ENCODE data around the gene DAP3.
"Not testable (repeated sequence)": the region's sequence is repeated elsewhere in the genome, so short reads cannot be mapped to it uniquely, and the experiment has no call there.

DAP3 gene

GRCh38 chr1:155715777-155716176 lies 26.9 kb downstream of the DAP3 start:
- peaks cover 88% of the 10 kb centered on the region for H3K36me3 Mint-ChIP-seq (ENCODE audit: low read depth)
- intact Hi-C loops (cut with micrococcal nuclease) = no loop called here
- H3K4me1 Mint-ChIP-seq (ENCODE audit: low read depth) = no peaks in the 10 kb centered on the region
- no peaks in the 10 kb centered on the region for H3K9me3 Mint-ChIP-seq
- no peak overlapping the region for H3K4me3 Mint-ChIP-seq
- H3K27ac Mint-ChIP-seq = no peak overlapping the region
- no peaks in the 10 kb centered on the region for H3K27me3 Mint-ChIP-seq

GRCh38 chr1:155717041-155717440 lies 28.1 kb downstream of the DAP3 start:
- Mint-ChIP-seq H3K4me3 (no peak overlapping the region), H3K27me3 (no peaks in the 10 kb centered on the region), H3K36me3 (ENCODE audit: low read depth) (peaks cover 91% of the 10 kb centered on the region), H3K27ac (no peak overlapping the region), H3K4me1 (ENCODE audit: low read depth) (no peaks in the 10 kb centered on the region), H3K9me3 (no peaks in the 10 kb centered on the region)
- intact Hi-C loops (cut with micrococcal nuclease) = no loop called here

GRCh38 chr1:155718524-155719115 lies 29.7 kb downstream of the DAP3 start:
- H3K27ac Mint-ChIP-seq; H3K9me3 Mint-ChIP-seq; H3K4me1 Mint-ChIP-seq (ENCODE audit: low read depth); intact Hi-C loops (cut with micrococcal nuclease); H3K4me3 Mint-ChIP-seq; H3K27me3 Mint-ChIP-seq: not testable (repeated sequence)
- H3K36me3 Mint-ChIP-seq (ENCODE audit: low read depth) = peaks cover 82% of the 10 kb centered on the region

GRCh38 chr1:155719703-155720102 lies 30.8 kb downstream of the DAP3 start:
- Mint-ChIP-seq H3K27me3 (no peaks in the 10 kb centered on the region), H3K9me3 (no peaks in the 10 kb centered on the region), H3K27ac (no peak overlapping the region), H3K4me1 (ENCODE audit: low read depth) (no peaks in the 10 kb centered on the region), H3K36me3 (ENCODE audit: low read depth) (peaks cover 71% of the 10 kb centered on the region), H3K4me3 (no peak overlapping the region)
- intact Hi-C loops (cut with micrococcal nuclease) = loop anchor here (10.0 kb wide), 1 partner anchor 45 kb away; no protein-coding TSS in a partner anchor

GRCh38 chr1:155725142-155725541 lies 36.3 kb downstream of the DAP3 start:
- intact Hi-C loops (cut with micrococcal nuclease) = loop anchor here (10.0 kb wide), 1 partner anchor 50 kb away; no protein-coding TSS in a partner anchor
- Mint-ChIP-seq H3K27ac (no peak overlapping the region), H3K36me3 (ENCODE audit: low read depth) (peaks cover 73% of the 10 kb centered on the region), H3K9me3 (no peaks in the 10 kb centered on the region), H3K27me3 (no peaks in the 10 kb centered on the region), H3K4me1 (ENCODE audit: low read depth) (no peaks in the 10 kb centered on the region), H3K4me3 (no peak overlapping the region)

GRCh38 chr1:155729031-155729898 lies 40.4 kb downstream of the DAP3 start:
- intact Hi-C loops (cut with micrococcal nuclease) = loop anchor here (10.0 kb wide), 1 partner anchor 54 kb away; no protein-coding TSS in a partner anchor
- H3K36me3 Mint-ChIP-seq (ENCODE audit: low read depth) = peaks cover 91% of the 10 kb centered on the region
- no peaks in the 10 kb centered on the region for H3K4me1 Mint-ChIP-seq (ENCODE audit: low read depth)
- no peak overlapping the region for H3K4me3 Mint-ChIP-seq
- H3K27me3 Mint-ChIP-seq = no peaks in the 10 kb centered on the region
- no peaks in the 10 kb centered on the region for H3K9me3 Mint-ChIP-seq
- no peak overlapping the region for H3K27ac Mint-ChIP-seq

GRCh38 chr1:155740995-155741394 lies 52.1 kb downstream of the DAP3 start:
- no peaks in the 10 kb centered on the region for H3K27me3 Mint-ChIP-seq
- intact Hi-C loops (cut with micrococcal nuclease) = no loop called here
- no peak overlapping the region for H3K27ac Mint-ChIP-seq
- H3K36me3 Mint-ChIP-seq (ENCODE audit: low read depth) = peaks cover 39% of the 10 kb centered on the region
- no peaks in the 10 kb centered on the region for H3K4me1 Mint-ChIP-seq (ENCODE audit: low read depth)
- no peak overlapping the region for H3K4me3 Mint-ChIP-seq
- no peaks in the 10 kb centered on the region for H3K9me3 Mint-ChIP-seq

- Mint-ChIP-seq H3K27ac (no peak overlapping the region), H3K4me1 (ENCODE audit: low read depth) (no peaks in the 10 kb centered on the region), H3K9me3 (no peaks in the 10 kb centered on the region), H3K36me3 (ENCODE audit: low read depth) (peaks cover 30% of the 10 kb centered on the region), H3K27me3 (no peaks in the 10 kb centered on the region), H3K4me3 (no peak overlapping the region)
- intact Hi-C loops (cut with micrococcal nuclease) = no loop called here
These were observed 53.0 kb downstream of the DAP3 start for GRCh38 chr1:155741908-155742307.

GRCh38 chr1:155744711-155745283 lies 55.9 kb downstream of the DAP3 start:
- H3K36me3 Mint-ChIP-seq (ENCODE audit: low read depth) = peaks cover 23% of the 10 kb centered on the region
- no peaks in the 10 kb centered on the region for H3K4me1 Mint-ChIP-seq (ENCODE audit: low read depth)
- intact Hi-C loops (cut with micrococcal nuclease) = no loop called here
- H3K9me3 Mint-ChIP-seq = no peaks in the 10 kb centered on the region
- H3K27me3 Mint-ChIP-seq = no peaks in the 10 kb centered on the region
- H3K4me3 Mint-ChIP-seq = peak overlapping the region; percentile 96
- H3K27ac Mint-ChIP-seq = peak overlapping the region; percentile 94

GRCh38 chr1:155745284-155746228 lies 56.7 kb downstream of the DAP3 start:
- Mint-ChIP-seq H3K4me3 (peak overlapping the region; percentile 96), H3K36me3 (ENCODE audit: low read depth) (peaks cover 27% of the 10 kb centered on the region), H3K27ac (peak overlapping the region; percentile 94)
- intact Hi-C loops (cut with micrococcal nuclease); H3K4me1 Mint-ChIP-seq (ENCODE audit: low read depth); H3K9me3 Mint-ChIP-seq; H3K27me3 Mint-ChIP-seq: not testable (repeated sequence)

GRCh38 chr1:155747586-155747985 lies 58.7 kb downstream of the DAP3 start:
- H3K27me3 Mint-ChIP-seq; H3K9me3 Mint-ChIP-seq; intact Hi-C loops (cut with micrococcal nuclease); H3K4me1 Mint-ChIP-seq (ENCODE audit: low read depth); H3K27ac Mint-ChIP-seq; H3K4me3 Mint-ChIP-seq: not testable (repeated sequence)
- H3K36me3 Mint-ChIP-seq (ENCODE audit: low read depth) = peaks cover 47% of the 10 kb centered on the region

GRCh38 chr1:155748141-155748540 lies 59.2 kb downstream of the DAP3 start:
- peaks cover 53% of the 10 kb centered on the region for H3K36me3 Mint-ChIP-seq (ENCODE audit: low read depth)
- H3K9me3 Mint-ChIP-seq; H3K27me3 Mint-ChIP-seq; intact Hi-C loops (cut with micrococcal nuclease); H3K4me1 Mint-ChIP-seq (ENCODE audit: low read depth); H3K4me3 Mint-ChIP-seq; H3K27ac Mint-ChIP-seq: not testable (repeated sequence)

GRCh38 chr1:155759017-155759416 lies 70.1 kb downstream of the DAP3 start:
- peaks cover 92% of the 10 kb centered on the region for H3K36me3 Mint-ChIP-seq (ENCODE audit: low read depth)
- H3K9me3 Mint-ChIP-seq; H3K27ac Mint-ChIP-seq; intact Hi-C loops (cut with micrococcal nuclease); H3K27me3 Mint-ChIP-seq; H3K4me3 Mint-ChIP-seq: not testable (repeated sequence)
- H3K4me1 Mint-ChIP-seq (ENCODE audit: low read depth) = peaks cover 14% of the 10 kb centered on the region
